IMR-90 (cell line): Measurements from ENCODE around the gene LRRC37A2.
"Not testable (repeated sequence)": the region's sequence is repeated elsewhere in the genome, so short reads cannot be mapped to it uniquely, and the experiment has no call there.

Experiments
- CTCF ChIP-seq: conservative IDR thresholded peaks from 2 replicates; pipeline ENCODE4 v1.5.1; 2012; ENCODE audit warnings: mild to moderate bottlenecking, low read depth, low read length, improper control_type of control experiment
- POLR2A ChIP-seq: IDR thresholded peaks from 2 replicates; pipeline ENCODE4 v1.6.1; 2012; ENCODE audit warnings: mild to moderate bottlenecking, low read depth, low read length

GRCh38 chr17:46603125-46603524 is 90.9 kb downstream of the LRRC37A2 start:
- not testable (repeated sequence) for TF ChIP-seq POLR2A, CTCF
